ENCODE measurements around the gene SLC30A2. TPM values are rescaled to one million over a fixed set of nuclear protein-coding genes. Genes with fewer than 3 reads are reported as not detected.

SLC30A2 gene
- total RNA-seq, 6 donors from 2014 or later, result 0.09 to 0.27 (median 0.15) TPM; not detected in 3

DNA sequence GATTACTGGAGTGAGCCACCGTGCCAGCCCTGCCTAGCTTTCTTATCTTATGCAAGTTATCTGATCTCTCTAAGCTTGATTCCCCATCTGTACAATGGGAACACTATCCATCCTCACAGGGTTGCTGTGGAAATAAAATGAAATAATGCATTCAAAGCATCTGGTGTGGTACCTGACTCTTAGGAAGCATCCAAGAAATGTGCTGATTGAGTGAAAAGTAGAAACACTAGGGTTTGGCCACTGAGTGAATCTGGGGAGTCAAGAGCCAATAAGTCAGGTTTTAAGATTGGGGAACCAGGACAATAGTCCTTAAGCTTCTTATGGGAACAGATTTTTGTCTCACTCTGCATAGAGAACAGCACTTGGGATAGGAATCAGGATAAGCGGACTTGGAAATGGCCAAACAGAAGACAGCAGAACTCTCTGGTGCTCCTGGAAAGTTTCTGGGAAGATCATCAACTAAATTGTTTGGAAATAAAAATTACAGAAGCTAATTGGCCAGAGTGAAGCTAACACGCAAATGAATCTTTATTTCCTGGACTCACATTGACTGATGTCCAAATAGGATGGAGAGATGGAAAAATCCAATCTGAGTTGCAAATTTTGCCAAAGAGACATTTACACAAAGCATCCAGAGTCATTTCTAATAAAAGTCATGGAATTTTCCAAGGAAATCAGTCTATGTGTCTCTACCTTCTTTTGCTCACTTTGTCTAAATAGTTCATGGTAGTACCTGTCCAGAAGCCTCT is 51.3 kb downstream of the SLC30A2 start:
- WGBS, 2 donors, result 96% methylated on average over 3 of the region's 3 CpGs
- ATAC-seq (ENCODE audit: low FRiP score in 2 of 2) (no peak), DNase-seq (no peak)
- no peaks in the 10 kb centered on the region for H3K27me3 ChIP-seq
- no peak overlapping the region for H3K4me3 ChIP-seq
- H3K36me3 ChIP-seq, result no peaks in the 10 kb centered on the region
- H3K4me1 ChIP-seq, result peaks cover 15 to 30% (median 21%) of the 10 kb centered on the region in 4 donors
- H3K9me3 ChIP-seq, result no peaks in the 10 kb centered on the region
- H3K27ac ChIP-seq, result no peak overlapping the region
- TF ChIP-seq EP300 (IDR thresholded peaks at IDR 0.05), result no peak
- no peak for TF ChIP-seq POLR2A (IDR thresholded peaks at IDR 0.05)
- TF ChIP-seq, protein P1, sequence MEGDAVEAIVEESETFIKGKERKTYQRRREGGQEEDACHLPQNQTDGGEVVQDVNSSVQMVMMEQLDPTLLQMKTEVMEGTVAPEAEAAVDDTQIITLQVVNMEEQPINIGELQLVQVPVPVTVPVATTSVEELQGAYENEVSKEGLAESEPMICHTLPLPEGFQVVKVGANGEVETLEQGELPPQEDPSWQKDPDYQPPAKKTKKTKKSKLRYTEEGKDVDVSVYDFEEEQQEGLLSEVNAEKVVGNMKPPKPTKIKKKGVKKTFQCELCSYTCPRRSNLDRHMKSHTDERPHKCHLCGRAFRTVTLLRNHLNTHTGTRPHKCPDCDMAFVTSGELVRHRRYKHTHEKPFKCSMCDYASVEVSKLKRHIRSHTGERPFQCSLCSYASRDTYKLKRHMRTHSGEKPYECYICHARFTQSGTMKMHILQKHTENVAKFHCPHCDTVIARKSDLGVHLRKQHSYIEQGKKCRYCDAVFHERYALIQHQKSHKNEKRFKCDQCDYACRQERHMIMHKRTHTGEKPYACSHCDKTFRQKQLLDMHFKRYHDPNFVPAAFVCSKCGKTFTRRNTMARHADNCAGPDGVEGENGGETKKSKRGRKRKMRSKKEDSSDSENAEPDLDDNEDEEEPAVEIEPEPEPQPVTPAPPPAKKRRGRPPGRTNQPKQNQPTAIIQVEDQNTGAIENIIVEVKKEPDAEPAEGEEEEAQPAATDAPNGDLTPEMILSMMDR (IDR thresholded peaks at IDR 0.05), result no peak
- TF ChIP-seq POLR2AphosphoS5 (IDR thresholded peaks at IDR 0.05), result no peak

DNA sequence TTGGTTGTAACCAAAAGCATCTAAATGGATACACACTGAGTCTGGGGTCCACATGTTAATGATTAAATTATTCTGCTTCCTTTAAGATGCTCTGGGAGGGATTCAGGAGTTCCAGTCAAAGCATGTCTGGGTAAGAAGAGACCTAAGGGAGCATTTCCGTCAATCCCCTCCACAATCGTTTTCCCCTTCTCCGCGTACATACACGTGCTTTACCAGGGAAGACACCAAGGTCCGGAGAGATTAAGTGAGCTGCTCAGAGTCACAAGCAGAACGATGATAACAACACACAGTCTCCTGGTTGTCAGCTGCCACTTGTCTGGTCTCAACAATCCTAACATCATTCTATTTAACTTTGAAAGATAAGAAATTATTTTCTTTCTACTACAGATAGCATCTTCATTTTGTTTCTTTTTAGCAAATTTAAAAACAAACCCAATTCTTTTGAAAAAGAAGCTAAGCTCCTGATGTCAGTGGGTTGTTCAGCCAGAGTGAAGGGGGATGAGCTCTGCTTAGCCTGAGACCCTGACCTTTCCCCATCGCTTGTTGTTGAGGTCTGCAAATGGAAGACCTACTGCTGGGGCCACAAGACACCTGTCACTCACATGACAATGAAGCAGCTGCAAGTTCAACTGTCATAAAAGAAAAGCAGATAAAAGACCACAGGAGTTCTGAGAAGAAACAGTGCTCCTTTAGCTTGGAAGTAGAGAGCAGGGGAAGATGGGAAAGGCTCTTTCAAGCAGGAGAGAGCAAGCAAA is 52.5 kb downstream of the SLC30A2 start:
- peaks cover 0 to 6% (median 2%) of the 10 kb centered on the region in 4 donors for H3K36me3 ChIP-seq
- WGBS, 2 donors, result 87 to 89% methylated on average over 8 of the region's 8 CpGs

GRCh38 chr1:25992689-25993171 is 53.2 kb downstream of the SLC30A2 start:
- Histone ChIP-seq H3K27ac (no peak overlapping the region), H3K36me3 (peaks cover 0 to 9% (median 3%) of the 10 kb centered on the region in 4 donors), H3K4me3 (no peak overlapping the region), H3K4me1 (peaks cover 11 to 25% (median 15%) of the 10 kb centered on the region in 4 donors), H3K27me3 (no peaks in the 10 kb centered on the region), H3K9me3 (no peaks in the 10 kb centered on the region)
- ATAC-seq (ENCODE audit: low FRiP score in 2 of 2), result no peak
- TF ChIP-seq, protein P1 (IDR thresholded peaks at IDR 0.05), result no peak
- TF ChIP-seq POLR2A (IDR thresholded peaks at IDR 0.05) (no peak), POLR2AphosphoS5 (IDR thresholded peaks at IDR 0.05) (no peak), EP300 (IDR thresholded peaks at IDR 0.05) (no peak)
- WGBS, 2 donors, result 92 to 96% methylated on average over 9 of the region's 9 CpGs
- no peak for DNase-seq

More for the DNA sequence above, 52.5 kb downstream of the SLC30A2 start:
- Histone ChIP-seq H3K27me3 (no peaks in the 10 kb centered on the region), H3K4me1 (peaks cover 12 to 26% (median 16%) of the 10 kb centered on the region in 4 donors), H3K9me3 (no peaks in the 10 kb centered on the region), H3K27ac (no peak overlapping the region), H3K4me3 (no peak overlapping the region)
- no peak for ATAC-seq (ENCODE audit: low FRiP score in 2 of 2)
- no peak for DNase-seq
- TF ChIP-seq POLR2AphosphoS5 (IDR thresholded peaks at IDR 0.05), result no peak
- no peak for TF ChIP-seq POLR2A (IDR thresholded peaks at IDR 0.05)
- TF ChIP-seq, protein P1 (IDR thresholded peaks at IDR 0.05), result no peak
- no peak for TF ChIP-seq EP300 (IDR thresholded peaks at IDR 0.05)

- H3K9me3 ChIP-seq, result no peaks in the 10 kb centered on the region
- DNase-seq, result no peak
- 71 to 83% methylated on average over 5 of the region's 5 CpGs for WGBS, 2 donors
- no peak for ATAC-seq (ENCODE audit: low FRiP score in 2 of 2)
- no peak overlapping the region for H3K27ac ChIP-seq
- no peaks in the 10 kb centered on the region for H3K27me3 ChIP-seq
- peaks cover 6 to 21% (median 12%) of the 10 kb centered on the region in 4 donors for H3K4me1 ChIP-seq
- H3K4me3 ChIP-seq, result no peak overlapping the region
- TF ChIP-seq EP300 (IDR thresholded peaks at IDR 0.05), result no peak
- no peak for TF ChIP-seq POLR2AphosphoS5 (IDR thresholded peaks at IDR 0.05)
- TF ChIP-seq, protein P1 (IDR thresholded peaks at IDR 0.05), result no peak
- TF ChIP-seq POLR2A (IDR thresholded peaks at IDR 0.05), result no peak
- peaks cover 0 to 15% (median 5%) of the 10 kb centered on the region in 4 donors for H3K36me3 ChIP-seq
Measured at GRCh38 chr1:25991937-25992688, 53.8 kb downstream of the SLC30A2 start.

All from upper lobe of left lung (tissue), 6 donors.